GM12878 (cell line): ENCODE data around the gene SLC25A26.

Source experiments
- ATF3 ChIP-seq: IDR thresholded peaks from 2 replicates; pipeline ENCODE4 v1.6.1; 2011; ENCODE audit warnings: low read depth, mild to moderate bottlenecking, low read length, moderate library complexity, borderline replicate concordance; ENCODE audit errors: extremely low read depth
- CTCF ChIP-seq, 3 experiments: IDR thresholded peaks in 2 of 3; conservative IDR thresholded peaks in 1 of 3; 2 replicates each; pipeline ENCODE4 v1.5.1; 2011; ENCODE audit warnings: low read depth in 3 of 3, low read length in 3 of 3, mild to moderate bottlenecking in 3 of 3, control low read depth in 2 of 3, moderate library complexity in 2 of 3, inconsistent platforms in 1 of 3, mixed read lengths in 1 of 3; ENCODE audit not compliant: control insufficient read depth in 2 of 3, insufficient read depth in 1 of 3; ENCODE audit errors: extremely low read depth in 1 of 3
- EP300 ChIP-seq, 2 experiments: fragments of 150-350 bp in 1 of 2; IDR thresholded peaks; 2 replicates each; pipeline ENCODE4 v1.6.1; 2011 to 2012; ENCODE audit warnings: low read depth in 2 of 2, low read length in 2 of 2, borderline replicate concordance in 1 of 2, improper control_type of control experiment in 1 of 2, inconsistent platforms in 1 of 2; ENCODE audit not compliant: control insufficient read depth in 1 of 2
- IKZF1 ChIP-seq: fragments of 450-650 bp; conservative IDR thresholded peaks from 2 replicates; pipeline ENCODE4 v1.6.1; 2017; ENCODE audit warnings: antibody characterized with exemption, mild to moderate bottlenecking
- POLR2A ChIP-seq: IDR thresholded peaks from 2 replicates; pipeline ENCODE4 v1.6.1; 2011; ENCODE audit warnings: low read depth, mild to moderate bottlenecking, low read length
- POLR2AphosphoS5 ChIP-seq: IDR thresholded peaks from 2 replicates; pipeline ENCODE4 v1.6.1; 2011; ENCODE audit warnings: mild to moderate bottlenecking, low read length, inconsistent platforms
- STAT3 ChIP-seq: IDR thresholded peaks from 2 replicates; pipeline ENCODE4 v1.6.1; 2011; ENCODE audit warnings: low read depth, low read length, improper control_type of control experiment
- YBX1 ChIP-seq: fragments of 450-650 bp; IDR thresholded peaks from 2 replicates; pipeline ENCODE4 v1.6.1; 2016; ENCODE audit warnings: antibody characterized with exemption

- no peak for TF ChIP-seq POLR2A
- TF ChIP-seq CTCF (IDR thresholded peaks at IDR 0.05 in 2 of 3, conservative IDR thresholded peaks at IDR 0.05 in 1 of 3; ENCODE audit: control insufficient read depth in 2 of 3, extremely low read depth in 1 of 3, insufficient read depth in 1 of 3, low read depth in 3 of 3, low read length in 3 of 3) = no peak
- TF ChIP-seq IKZF1 = no peak
- TF ChIP-seq STAT3 = no peak
- no peak for TF ChIP-seq EP300 (IDR thresholded peaks at IDR 0.05; ENCODE audit: borderline replicate concordance in 1 of 2, control insufficient read depth in 1 of 2, low read depth in 2 of 2, low read length in 2 of 2)
- TF ChIP-seq ATF3 = no peak
- TF ChIP-seq YBX1 = no peak
- TF ChIP-seq POLR2AphosphoS5 = no peak
These were observed 124.2 kb downstream of the SLC25A26 start for GRCh38 chr3:66344848-66345578.
